Fibroblast of skin of right biceps (primary cell): ENCODE measurements around the gene TMTC3.

Source experiments
- DNase-seq: peaks from one replicate; pipeline ENCODE4 v3.0.0-alpha.2; 2013

TMTC3 gene

GRCh38 chr12:88228720-88229119 is 86.6 kb downstream of the TMTC3 start:
- DNase-seq: no peak

GRCh38 chr12:88230271-88230670 is 88.2 kb downstream of the TMTC3 start:
- DNase-seq: no peak

- DNase-seq: no peak
These were observed 93.2 kb downstream of the TMTC3 start for GRCh38 chr12:88235183-88235833.

- peak; percentile 81 for DNase-seq
These were observed 95.8 kb downstream of the TMTC3 start for GRCh38 chr12:88237954-88238353.

GRCh38 chr12:88238406-88238805 is 96.3 kb downstream of the TMTC3 start:
- DNase-seq: no peak

- peak; percentile 99 for DNase-seq
These were observed 99.9 kb downstream of the TMTC3 start for GRCh38 chr12:88241862-88242570.

GRCh38 chr12:88242571-88242925 is 100.4 kb downstream of the TMTC3 start:
- DNase-seq: peak; percentile 63

- no peak for DNase-seq
These were observed 100.8 kb downstream of the TMTC3 start for GRCh38 chr12:88242939-88243338.

GRCh38 chr12:88243982-88244381 is 101.9 kb downstream of the TMTC3 start:
- DNase-seq: peak; percentile 65

GRCh38 chr12:88245905-88246304 is 103.8 kb downstream of the TMTC3 start:
- DNase-seq: peak; percentile 72

GRCh38 chr12:88247241-88247643 is 105.1 kb downstream of the TMTC3 start:
- peak; percentile 96 for DNase-seq

GRCh38 chr12:88248606-88249005 is 106.5 kb downstream of the TMTC3 start:
- no peak for DNase-seq
